ENCODE results near the gene MVP.

MVP gene

DNA sequence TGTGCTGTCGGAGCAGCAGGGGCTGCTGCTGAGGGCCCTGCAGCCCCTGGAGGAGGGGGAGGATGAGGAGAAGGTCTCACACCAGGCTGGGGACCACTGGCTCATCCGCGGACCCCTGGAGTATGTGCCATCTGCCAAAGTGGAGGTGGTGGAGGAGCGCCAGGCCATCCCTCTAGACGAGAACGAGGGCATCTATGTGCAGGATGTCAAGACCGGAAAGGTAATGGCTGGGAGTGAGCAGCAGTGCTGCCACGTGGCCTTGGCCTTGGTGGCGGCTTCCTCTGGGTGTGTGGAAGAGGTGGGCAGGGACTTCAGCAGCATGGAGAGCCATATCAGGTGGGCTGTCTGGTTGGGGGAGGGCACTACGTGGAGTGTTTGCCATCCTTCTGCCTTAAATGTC is 20.0 kb downstream of the MVP start:
- DNase-seq (ENCODE audit: insufficient read length, low spot score) (no peak), FAIRE-seq (no peak)
- TF ChIP-seq PAX5 (IDR thresholded peaks at IDR 0.05; ENCODE audit: insufficient read depth, low read length, severe bottlenecking) (no peak), POLR2AphosphoS5 (IDR thresholded peaks at IDR 0.05; ENCODE audit: low read depth, low read length) (no peak), POLR2A (IDR thresholded peaks at IDR 0.05; ENCODE audit: low read depth, low read length) (no peak), TAF1 (IDR thresholded peaks at IDR 0.05; ENCODE audit: low read depth, low read length) (no peak), POU2F2 (IDR thresholded peaks at IDR 0.05; ENCODE audit: low read depth, low read length) (no peak), SPI1 (IDR thresholded peaks at IDR 0.05; ENCODE audit: low read depth, low read length) (no peak)

DNA sequence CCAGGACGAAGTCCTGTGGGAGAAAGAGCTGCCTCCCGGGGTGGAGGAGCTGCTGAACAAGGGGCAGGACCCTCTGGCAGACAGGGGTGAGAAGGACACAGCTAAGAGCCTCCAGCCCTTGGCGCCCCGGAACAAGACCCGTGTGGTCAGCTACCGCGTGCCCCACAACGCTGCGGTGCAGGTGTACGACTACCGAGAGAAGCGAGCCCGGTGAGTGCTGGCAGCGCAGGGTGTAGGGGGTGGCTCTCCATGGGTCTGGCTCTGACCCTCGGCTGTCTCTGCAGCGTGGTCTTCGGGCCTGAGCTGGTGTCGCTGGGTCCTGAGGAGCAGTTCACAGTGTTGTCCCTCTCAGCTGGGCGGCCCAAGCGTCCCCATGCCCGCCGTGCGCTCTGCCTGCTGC is 21.4 kb downstream of the MVP start:
- no peak for FAIRE-seq

GRCh38 chr16:29842732-29843346 is 22.6 kb downstream of the MVP start:
- TF ChIP-seq POU2F2 (IDR thresholded peaks at IDR 0.05; ENCODE audit: low read depth, low read length) = no peak
- no peak for TF ChIP-seq SPI1 (IDR thresholded peaks at IDR 0.05; ENCODE audit: low read depth, low read length)
- TF ChIP-seq POLR2A (IDR thresholded peaks at IDR 0.05; ENCODE audit: low read depth, low read length) = no peak
- TF ChIP-seq POLR2AphosphoS5 (IDR thresholded peaks at IDR 0.05; ENCODE audit: low read depth, low read length) = no peak
- TF ChIP-seq TAF1 (IDR thresholded peaks at IDR 0.05; ENCODE audit: low read depth, low read length) = no peak
- TF ChIP-seq PAX5 (IDR thresholded peaks at IDR 0.05; ENCODE audit: insufficient read depth, low read length, severe bottlenecking) = no peak
- peak; percentile 9 for FAIRE-seq
- DNase-seq (ENCODE audit: insufficient read length, low spot score) = no peak

More for the DNA sequence above, 21.4 kb downstream of the MVP start:
- no peak for DNase-seq (ENCODE audit: insufficient read length, low spot score)
- TF ChIP-seq PAX5 (IDR thresholded peaks at IDR 0.05; ENCODE audit: insufficient read depth, low read length, severe bottlenecking) (no peak), POLR2AphosphoS5 (IDR thresholded peaks at IDR 0.05; ENCODE audit: low read depth, low read length) (no peak), TAF1 (IDR thresholded peaks at IDR 0.05; ENCODE audit: low read depth, low read length) (no peak), POLR2A (IDR thresholded peaks at IDR 0.05; ENCODE audit: low read depth, low read length) (no peak), SPI1 (IDR thresholded peaks at IDR 0.05; ENCODE audit: low read depth, low read length) (no peak), POU2F2 (IDR thresholded peaks at IDR 0.05; ENCODE audit: low read depth, low read length) (no peak)

DNA sequence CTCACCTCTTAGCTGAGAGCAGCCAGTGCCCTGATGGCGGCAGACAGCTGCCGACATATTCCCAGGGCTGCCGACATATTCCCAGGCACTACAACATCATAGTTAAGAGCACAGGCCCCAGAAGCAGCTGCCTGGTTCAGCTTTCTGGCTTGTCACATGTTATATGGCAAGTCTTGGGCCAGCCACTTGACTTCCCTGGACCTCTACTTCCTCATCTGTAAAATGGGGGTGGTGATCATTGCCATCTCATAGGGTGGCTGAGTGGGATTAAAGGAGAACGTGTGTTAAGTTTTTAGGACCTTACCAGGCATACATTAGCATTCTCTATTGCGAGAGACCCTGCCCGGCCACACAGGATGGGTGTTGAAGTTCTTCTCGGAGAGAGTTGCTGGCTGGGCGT is 23.7 kb downstream of the MVP start:
- TF ChIP-seq PAX5 (IDR thresholded peaks at IDR 0.05; ENCODE audit: insufficient read depth, low read length, severe bottlenecking) (no peak), POU2F2 (IDR thresholded peaks at IDR 0.05; ENCODE audit: low read depth, low read length) (no peak), SPI1 (IDR thresholded peaks at IDR 0.05; ENCODE audit: low read depth, low read length) (no peak)
- DNase-seq (ENCODE audit: insufficient read length, low spot score) = no peak
- FAIRE-seq = no peak

- FAIRE-seq (no peak), DNase-seq (ENCODE audit: insufficient read length, low spot score) (no peak)
- TF ChIP-seq POLR2A (IDR thresholded peaks at IDR 0.05; ENCODE audit: low read depth, low read length) (no peak), TAF1 (IDR thresholded peaks at IDR 0.05; ENCODE audit: low read depth, low read length) (no peak), PAX5 (IDR thresholded peaks at IDR 0.05; ENCODE audit: insufficient read depth, low read length, severe bottlenecking) (no peak), POLR2AphosphoS5 (IDR thresholded peaks at IDR 0.05; ENCODE audit: low read depth, low read length) (no peak), POU2F2 (IDR thresholded peaks at IDR 0.05; ENCODE audit: low read depth, low read length) (no peak)
Observed at GRCh38 chr16:29844575-29845331, 24.5 kb downstream of the MVP start.

- FAIRE-seq = no peak
- DNase-seq (ENCODE audit: insufficient read length, low spot score) = no peak
- no peak for TF ChIP-seq PAX5 (IDR thresholded peaks at IDR 0.05; ENCODE audit: insufficient read depth, low read length, severe bottlenecking)
- no peak for TF ChIP-seq POLR2AphosphoS5 (IDR thresholded peaks at IDR 0.05; ENCODE audit: low read depth, low read length)
- TF ChIP-seq POLR2A (IDR thresholded peaks at IDR 0.05; ENCODE audit: low read depth, low read length) = no peak
- TF ChIP-seq POU2F2 (IDR thresholded peaks at IDR 0.05; ENCODE audit: low read depth, low read length) = no peak
Observed at GRCh38 chr16:29845656-29846055, 25.4 kb downstream of the MVP start.

DNA sequence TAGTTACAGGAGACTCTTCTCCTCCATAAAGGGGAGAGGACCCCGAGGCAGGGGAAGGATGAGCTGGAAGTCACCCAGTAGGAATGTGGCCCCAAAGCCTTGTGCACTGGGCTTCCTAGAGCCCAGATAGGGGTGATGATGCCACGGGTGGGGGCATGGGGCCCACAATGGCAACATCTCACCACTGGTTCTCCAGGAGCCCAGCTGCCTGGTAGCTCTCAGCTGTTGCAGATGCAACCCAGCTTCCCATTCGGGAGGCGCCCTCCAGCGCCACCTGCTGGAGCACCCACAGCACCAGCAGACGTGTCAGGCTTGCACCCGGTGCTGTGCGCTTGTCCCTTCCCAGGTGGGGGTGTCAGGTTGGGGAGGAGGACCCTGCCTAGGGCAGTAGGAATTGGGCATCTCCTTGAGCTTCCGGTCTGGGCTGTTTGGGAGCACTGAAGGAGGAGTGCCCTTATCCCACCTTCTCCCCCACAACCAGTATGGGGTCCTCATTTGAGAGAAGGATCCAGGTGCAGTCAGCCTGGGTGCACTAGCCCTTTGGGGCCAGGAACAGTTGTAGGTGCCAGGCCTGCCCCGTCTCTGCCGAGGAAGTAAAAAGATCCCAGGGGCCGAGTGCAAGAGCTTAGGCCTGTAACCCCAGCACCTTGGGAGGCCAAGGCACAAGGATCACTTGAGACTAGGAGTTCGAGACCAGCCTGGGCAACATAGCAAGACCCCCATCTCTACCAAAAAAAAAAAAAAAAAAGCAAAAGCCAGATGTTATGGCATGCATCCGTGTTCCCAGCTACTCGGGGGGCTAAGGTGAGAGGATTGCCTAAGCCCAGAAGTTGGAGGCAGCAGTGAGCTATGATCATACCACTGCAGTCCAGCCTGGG is 28.4 kb downstream of the MVP start:
- peak; percentile 77 for DNase-seq (ENCODE audit: insufficient read length, low spot score)
- peak; percentile 92 for FAIRE-seq
- no peak for TF ChIP-seq PAX5 (IDR thresholded peaks at IDR 0.05; ENCODE audit: insufficient read depth, low read length, severe bottlenecking)
- TF ChIP-seq TAF1 (IDR thresholded peaks at IDR 0.05; ENCODE audit: low read depth, low read length) = no peak

GRCh38 chr16:29849505-29849904 is 29.2 kb downstream of the MVP start:
- TF ChIP-seq PAX5 (IDR thresholded peaks at IDR 0.05; ENCODE audit: insufficient read depth, low read length, severe bottlenecking) = no peak
- TF ChIP-seq POLR2A (IDR thresholded peaks at IDR 0.05; ENCODE audit: low read depth, low read length) = no peak
- no peak for TF ChIP-seq POLR2AphosphoS5 (IDR thresholded peaks at IDR 0.05; ENCODE audit: low read depth, low read length)
- no peak for TF ChIP-seq SPI1 (IDR thresholded peaks at IDR 0.05; ENCODE audit: low read depth, low read length)
- TF ChIP-seq TAF1 (IDR thresholded peaks at IDR 0.05; ENCODE audit: low read depth, low read length) = no peak
- no peak for TF ChIP-seq POU2F2 (IDR thresholded peaks at IDR 0.05; ENCODE audit: low read depth, low read length)
- FAIRE-seq (no peak), DNase-seq (ENCODE audit: insufficient read length, low spot score) (no peak)

DNA sequence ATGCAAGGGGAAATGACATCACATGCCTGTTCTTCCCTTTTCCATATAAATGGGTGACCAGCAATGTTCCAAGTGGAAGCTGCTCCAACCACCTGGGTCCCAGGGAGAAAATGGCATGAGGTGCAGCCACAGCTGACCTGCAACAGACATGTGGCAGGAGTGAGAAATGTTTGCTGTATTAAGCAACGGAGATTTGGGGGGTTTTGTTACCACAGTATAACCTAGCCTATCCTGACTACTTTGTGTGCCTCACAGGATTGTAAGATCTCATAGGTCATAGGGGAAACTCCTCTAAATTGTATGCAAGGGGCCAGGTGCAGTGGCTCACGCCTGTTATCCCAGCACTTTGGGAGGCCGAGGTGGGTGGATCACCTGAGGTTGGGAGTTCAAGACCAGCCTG is 30.7 kb downstream of the MVP start:
- DNase-seq (ENCODE audit: insufficient read length, low spot score) (no peak), FAIRE-seq (no peak)
- no peak for TF ChIP-seq POLR2A (IDR thresholded peaks at IDR 0.05; ENCODE audit: low read depth, low read length)
- no peak for TF ChIP-seq POLR2AphosphoS5 (IDR thresholded peaks at IDR 0.05; ENCODE audit: low read depth, low read length)
- no peak for TF ChIP-seq SPI1 (IDR thresholded peaks at IDR 0.05; ENCODE audit: low read depth, low read length)
- no peak for TF ChIP-seq POU2F2 (IDR thresholded peaks at IDR 0.05; ENCODE audit: low read depth, low read length)
- TF ChIP-seq PAX5 (IDR thresholded peaks at IDR 0.05; ENCODE audit: insufficient read depth, low read length, severe bottlenecking) = no peak
- TF ChIP-seq TAF1 (IDR thresholded peaks at IDR 0.05; ENCODE audit: low read depth, low read length) = no peak

Measured in GM12891 (cell line).